Cerebellar nuclear complex (tissue), 1 donor: ENCODE results near the gene C6orf47.

ENCODE experiments used
- DNase-seq, 2 experiments: peaks; one replicate each; lab custom pipeline; 2025; lab: John Stamatoyannopoulos, UW

C6orf47 gene

DNA sequence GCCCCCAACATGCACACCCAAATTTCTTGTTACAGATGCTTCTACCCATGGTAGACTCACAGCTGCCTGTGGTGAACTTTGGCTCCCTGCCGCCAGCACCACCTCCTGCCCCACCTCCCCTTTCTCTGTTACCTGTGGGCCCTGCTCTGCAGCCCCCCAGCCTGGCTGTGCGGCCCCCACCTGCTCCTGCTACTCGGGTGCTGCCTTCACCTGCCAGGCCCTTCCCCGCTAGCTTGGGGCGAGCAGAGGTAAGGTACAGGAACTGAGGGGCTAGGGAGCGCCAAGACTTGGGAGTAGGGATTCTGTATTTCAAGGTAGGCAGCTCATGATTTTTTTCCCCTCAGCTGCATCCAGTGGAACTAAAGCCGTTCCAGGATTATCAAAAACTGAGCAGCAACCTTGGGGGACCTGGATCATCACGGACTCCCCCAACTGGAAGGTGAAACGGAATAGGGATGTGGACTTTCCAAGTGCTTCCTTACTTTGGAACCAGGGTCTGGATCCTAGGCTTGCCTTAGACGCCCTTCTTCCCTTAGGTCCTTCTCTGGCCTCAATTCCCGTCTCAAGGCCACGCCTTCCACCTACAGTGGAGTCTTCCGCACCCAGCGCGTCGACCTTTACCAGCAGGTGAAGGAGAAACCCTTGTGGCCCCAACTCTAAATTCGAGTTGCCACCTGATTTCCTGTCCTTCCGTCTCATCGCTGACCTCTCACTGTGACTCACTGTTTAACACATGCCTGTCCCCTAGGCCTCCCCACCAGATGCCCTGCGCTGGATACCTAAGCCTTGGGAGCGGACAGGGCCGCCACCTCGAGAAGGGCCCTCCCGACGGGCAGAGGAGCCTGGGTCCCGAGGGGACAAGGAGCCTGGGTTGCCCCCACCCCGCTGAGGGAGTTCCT lies 23.6 kb downstream of the C6orf47 start:
- DNase-seq: no peak

DNA sequence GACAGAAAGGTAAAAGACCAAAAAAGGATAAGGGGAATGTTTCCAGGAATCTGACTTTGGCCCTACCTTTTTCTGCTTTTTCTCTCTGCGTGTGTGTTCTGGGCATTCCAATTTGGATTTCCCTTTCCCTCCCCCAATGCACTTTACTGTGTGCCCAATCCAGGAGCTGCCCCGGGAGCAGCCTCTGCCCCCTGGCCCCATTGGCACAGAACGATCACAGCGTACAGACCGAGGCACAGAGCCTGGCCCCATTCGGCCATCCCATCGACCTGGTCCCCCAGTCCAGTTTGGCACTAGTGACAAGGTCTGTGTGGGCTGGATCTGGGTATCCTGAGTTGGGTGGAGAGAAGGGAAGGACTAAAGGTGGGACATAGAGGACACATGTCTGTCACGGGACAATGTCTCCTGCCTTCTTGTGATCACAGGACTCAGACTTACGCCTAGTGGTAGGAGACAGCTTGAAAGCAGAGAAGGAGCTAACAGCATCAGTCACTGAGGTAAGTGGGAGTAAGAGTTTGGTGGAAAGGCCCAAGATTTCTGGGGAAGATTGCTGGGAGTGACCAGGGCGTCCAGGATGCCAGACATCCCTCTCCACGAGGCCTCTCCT lies 25.5 kb downstream of the C6orf47 start:
- no peak for DNase-seq

DNA sequence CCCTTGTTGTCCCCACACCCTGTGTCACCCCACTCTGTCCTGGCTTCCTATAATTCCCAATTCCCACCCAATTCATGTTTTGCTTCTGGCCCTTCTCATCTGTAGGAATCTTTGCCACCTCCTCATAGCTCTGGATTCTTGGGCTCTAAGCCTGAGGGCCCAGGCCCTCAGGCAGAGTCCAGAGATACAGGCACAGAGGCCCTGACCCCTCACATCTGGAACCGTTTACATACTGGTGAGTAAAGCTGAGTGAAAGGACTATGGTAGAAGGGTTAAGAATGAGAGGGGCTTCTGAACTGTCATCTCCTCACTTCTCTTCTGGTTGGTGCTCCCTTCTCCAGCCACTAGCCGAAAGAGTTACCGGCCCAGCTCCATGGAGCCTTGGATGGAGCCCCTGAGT lies 26.4 kb downstream of the C6orf47 start:
- DNase-seq: no peak

DNA sequence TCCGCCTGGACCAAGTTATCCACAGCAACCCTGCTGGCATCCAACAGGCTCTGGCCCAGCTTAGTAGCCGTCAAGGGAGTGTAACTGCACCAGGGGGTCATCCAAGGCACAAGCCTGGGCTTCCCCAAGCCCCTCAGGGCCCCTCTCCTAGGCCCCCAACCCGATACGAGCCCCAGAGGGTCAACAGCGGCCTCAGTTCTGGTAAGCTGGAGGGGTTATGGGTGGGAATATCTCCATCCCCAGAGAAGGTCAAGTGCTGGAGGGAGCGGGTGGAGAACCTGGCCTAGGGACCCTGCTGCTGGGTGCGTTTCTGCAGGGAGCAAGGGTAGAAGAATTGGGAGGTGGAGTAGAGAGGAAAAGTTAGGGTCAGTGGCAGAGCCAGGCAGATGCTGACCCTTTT lies 27.1 kb downstream of the C6orf47 start:
- DNase-seq: no peak

DNA sequence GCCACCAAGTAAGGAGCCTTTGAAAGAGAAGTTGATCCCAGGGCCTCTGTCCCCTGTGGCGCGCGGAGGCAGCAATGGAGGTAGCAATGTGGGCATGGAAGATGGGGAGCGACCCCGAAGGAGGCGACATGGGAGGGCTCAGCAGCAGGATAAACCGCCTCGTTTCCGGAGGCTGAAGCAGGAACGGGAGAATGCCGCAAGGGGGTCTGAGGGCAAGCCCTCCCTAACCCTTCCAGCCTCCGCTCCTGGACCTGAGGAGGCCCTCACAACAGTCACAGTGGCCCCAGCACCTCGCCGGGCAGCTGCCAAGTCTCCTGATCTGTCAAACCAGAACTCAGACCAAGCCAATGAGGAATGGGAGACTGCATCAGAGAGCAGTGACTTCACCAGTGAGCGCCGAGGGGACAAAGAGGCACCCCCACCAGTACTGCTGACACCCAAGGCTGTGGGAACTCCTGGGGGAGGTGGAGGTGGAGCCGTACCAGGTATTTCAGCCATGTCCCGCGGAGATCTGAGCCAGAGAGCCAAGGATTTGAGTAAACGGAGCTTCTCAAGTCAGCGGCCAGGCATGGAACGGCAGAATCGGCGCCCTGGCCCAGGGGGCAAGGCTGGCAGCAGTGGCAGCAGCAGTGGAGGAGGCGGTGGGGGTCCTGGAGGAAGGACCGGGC lies 28.2 kb downstream of the C6orf47 start:
- DNase-seq: no peak

DNA sequence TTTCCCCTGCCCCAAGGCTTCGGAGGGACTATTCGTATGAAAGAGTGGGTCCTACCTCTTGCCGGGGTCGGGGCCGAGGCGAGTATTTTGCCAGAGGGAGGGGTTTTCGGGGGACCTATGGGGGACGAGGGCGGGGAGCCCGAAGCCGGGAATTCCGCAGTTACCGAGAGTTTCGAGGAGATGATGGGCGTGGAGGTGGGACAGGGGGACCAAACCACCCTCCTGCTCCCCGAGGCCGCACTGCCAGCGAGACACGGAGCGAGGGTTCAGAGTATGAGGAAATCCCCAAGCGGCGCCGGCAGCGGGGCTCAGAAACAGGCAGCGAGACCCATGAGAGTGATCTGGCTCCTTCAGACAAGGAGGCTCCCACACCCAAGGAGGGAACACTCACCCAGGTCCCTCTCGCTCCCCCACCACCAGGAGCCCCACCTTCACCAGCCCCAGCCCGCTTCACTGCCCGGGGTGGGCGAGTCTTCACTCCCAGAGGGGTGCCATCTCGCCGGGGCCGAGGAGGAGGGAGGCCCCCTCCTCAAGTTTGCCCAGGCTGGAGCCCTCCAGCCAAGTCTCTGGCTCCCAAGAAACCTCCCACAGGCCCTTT lies 28.8 kb downstream of the C6orf47 start:
- DNase-seq: no peak

DNA sequence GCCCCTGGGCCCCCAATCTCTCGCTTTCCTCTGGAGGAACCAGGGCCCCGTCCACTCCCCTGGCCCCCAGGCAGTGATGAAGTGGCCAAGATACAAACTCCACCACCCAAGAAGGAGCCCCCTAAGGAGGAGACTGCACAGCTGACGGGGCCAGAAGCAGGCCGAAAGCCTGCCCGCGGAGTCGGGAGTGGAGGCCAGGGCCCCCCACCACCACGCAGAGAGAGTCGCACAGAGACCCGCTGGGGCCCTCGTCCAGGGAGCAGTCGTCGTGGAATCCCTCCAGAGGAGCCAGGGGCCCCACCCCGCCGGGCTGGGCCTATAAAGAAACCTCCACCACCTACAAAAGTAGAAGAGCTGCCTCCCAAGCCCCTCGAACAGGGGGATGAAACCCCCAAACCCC lies 29.4 kb downstream of the C6orf47 start:
- DNase-seq: no peak

DNA sequence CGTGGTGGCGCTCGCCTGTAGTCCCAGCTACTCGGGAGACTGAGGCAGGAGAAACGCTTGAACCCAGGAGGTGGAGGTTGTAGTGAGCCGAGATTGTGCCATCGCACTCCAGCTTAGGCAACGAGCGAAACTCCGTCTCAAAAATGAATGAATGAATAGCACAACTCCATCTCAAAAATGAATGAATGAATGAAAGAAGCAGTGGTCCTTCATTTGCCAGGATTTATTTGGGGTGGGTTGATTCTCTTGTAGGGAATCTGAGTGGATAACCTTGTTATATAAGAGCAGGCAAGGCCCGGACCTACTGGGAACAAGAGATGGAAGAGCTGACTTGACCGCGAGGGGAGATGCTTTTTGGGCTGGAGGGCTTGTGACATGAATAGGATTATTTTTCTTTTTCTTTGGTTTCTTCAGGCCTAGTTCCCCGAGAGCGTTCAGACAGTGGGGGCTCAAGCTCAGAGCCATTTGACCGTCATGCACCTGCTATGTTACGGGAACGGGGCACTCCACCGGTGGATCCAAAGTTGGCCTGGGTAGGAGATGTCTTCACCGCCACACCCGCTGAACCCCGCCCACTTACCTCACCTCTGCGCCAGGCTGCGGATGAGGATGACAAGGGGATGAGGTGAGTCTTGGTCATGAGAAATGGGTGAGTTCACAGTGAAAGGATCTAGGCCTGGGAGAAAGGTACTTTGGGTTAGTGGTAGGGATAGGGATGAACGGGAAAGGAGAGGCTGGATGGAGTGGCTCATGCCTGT lies 30.2 kb downstream of the C6orf47 start:
- DNase-seq: no peak

DNA sequence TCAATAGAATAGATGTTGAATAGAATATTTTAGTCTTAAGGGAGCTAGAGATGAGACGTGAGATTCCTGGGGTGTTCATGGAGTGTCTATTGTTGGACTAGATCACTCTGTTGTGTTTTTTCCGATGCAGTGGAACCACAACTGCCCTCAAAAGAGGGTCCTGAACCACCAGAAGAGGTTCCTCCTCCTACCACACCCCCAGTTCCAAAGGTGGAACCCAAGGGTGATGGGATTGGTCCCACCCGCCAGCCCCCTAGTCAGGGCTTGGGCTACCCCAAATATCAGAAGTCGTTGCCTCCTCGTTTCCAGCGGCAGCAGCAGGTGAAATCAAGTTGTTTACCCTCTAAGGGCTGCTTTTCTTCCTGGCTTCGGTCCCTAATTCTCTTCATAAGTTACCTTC lies 31.6 kb downstream of the C6orf47 start:
- DNase-seq: no peak

DNA sequence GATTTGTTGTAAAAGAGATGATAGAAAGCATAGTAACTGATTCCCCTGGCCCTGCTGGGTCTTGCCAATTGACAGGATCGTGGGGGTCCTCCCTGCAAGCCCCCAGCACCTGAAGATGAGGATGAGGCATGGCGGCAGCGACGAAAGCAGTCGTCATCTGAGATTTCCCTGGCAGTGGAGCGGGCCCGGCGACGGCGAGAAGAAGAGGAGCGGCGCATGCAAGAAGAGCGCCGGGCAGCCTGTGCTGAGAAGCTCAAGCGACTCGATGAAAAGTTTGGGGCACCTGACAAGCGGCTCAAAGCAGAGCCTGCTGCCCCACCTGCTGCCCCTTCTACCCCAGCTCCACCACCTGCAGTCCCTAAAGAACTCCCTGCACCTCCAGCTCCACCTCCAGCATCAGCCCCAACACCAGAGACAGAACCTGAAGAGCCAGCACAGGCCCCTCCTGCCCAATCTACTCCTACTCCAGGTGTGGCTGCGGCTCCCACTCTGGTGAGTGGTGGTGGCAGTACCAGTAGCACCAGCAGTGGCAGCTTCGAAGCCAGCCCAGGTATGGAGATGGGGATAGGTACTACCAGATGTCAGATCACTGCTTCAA lies 32.8 kb downstream of the C6orf47 start:
- no peak for DNase-seq

DNA sequence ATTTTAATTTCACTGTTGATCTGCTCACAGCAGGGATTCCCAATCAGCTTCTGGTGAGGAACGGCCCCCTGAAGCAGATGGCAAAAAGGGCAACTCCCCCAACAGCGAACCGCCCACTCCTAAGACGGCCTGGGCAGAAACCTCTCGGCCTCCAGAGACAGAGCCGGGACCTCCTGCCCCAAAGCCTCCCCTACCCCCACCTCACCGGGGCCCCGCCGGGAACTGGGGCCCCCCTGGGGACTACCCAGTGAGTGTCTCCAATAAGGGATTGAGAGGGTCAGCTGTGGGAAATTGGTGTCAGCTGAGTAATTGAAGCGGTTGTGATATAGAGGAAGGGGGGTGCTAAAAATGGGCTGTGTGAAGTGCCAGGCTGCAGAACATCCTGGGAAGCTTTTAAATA lies 33.6 kb downstream of the C6orf47 start:
- DNase-seq: no peak

DNA sequence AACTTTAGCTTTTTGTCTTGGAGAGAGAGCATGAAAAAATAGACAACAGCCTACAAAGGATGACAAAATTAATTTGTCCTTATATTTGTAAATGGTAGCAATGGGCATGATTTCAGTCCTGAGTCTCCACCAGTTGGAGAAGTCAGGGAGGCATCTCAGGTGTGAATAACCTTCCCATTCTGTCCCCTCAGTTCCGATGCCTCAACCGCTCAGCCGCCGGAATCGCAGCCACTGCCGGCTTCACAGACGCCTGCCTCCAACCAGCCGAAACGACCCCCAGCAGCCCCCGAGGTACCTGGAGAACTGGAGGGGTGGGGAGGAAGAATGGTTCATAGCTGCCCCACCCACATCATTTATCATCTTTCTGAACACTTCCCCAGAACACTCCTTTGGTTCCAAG lies 36.5 kb downstream of the C6orf47 start:
- no peak for DNase-seq

DNA sequence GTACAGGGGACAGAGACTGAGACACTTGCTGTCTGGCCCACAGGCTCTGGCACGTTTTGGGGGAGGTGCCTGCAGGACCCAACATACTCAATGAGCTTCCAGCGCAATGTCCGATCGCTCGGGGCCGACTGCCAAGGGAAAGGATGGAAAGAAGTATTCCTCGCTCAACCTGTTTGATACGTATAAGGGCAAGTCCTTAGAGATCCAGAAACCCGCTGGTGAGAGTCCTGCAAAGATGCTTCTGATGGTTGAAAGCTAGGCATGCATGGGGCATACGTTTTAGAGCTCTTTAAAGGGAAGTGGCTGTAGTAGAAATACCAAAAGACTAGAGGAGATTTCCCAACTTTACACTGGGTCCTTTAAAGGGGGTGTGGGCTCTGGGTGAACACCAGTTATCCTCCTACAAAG lies 37.9 kb downstream of the C6orf47 start:
- no peak for DNase-seq

DNA sequence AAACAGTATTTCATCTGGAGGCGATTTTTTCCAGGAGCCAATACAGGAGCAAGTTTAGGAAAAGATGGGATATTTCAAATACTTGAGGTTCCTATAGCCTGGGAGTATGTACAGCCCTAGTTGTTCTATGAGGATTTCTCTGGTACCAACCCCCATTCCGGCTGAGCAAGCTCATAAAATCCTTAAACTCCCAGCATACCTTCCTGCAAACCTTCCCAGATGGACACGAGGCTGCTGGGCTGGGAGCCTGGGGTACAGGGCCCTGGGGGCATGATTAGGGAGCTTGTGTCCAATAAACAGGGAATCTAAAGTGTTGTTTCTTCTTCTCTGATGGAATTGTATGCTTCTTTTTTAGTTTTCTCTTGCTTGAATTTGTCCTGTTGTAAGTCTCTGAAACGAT lies 38.6 kb downstream of the C6orf47 start:
- DNase-seq: no peak

DNA sequence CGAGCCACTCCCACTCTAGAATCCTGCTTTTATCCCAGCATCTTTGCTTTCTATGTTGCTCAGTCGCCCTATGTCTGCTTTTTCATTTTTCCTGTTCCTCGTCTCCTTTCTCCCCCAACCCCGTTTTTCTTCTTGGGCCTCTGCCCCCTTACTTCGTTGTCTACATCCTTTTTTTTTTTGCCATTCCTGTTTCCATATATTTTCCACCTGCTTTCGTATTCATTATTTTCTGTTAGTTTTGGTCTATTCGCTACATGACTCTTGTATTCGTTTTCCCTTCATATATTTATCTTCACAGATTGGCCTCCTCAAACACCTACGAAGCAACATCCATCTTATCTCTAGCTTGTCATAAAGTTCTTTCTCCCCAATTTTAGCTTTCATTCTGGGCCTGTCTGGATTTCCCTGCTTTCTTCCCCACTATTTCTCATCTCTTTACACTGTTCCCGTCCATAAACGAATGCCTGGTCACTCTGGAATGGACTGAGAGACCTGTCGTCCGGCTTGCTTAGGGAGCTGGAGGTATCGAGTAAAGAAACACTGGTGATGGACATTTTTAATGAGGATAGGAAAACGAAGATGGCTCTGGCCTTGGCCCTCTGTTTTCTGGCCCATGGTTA lies 39.1 kb downstream of the C6orf47 start:
- peak in 1 of 2 experiments; percentile 3 for DNase-seq

DNA sequence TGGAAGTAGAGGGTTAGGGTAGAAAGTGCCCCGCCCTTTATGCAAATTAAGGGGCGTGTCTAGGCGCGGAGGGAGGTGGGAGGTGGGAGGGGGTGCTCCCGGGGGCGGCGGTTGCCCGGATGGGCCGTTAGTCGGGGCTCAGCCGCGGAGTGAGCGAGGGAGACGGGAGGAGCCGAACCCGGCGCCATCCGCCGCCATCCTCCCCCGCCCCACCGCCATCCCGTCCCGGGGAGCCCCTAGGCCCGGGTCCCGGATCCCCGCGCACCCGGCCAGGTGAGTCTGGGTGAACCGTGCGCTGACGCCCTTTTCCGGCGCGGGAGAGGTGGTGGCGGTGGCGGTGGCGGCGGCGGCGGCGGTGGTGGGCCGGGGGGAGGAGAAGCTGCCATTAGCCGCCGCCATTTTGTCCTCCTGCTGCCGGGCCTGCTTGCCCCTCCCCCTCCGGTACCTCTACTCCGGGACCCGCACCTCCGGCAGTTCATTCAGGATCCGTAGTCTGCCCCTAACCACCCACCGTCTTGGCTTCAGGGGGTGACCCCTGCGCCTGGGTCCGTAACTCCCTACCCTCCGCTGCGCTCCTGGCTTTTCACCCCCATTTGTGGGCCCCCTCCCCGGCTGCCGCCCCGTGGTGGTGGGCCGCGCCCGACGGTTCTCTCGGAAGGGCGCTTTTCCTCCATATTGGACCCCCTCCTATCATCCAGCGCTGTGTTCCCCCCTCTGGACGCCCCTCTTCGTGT lies 39.8 kb downstream of the C6orf47 start, which contains the start of gene PRRC2A:
PRRC2A (plus strand) TSS at position 130 of the 734 bp plus-strand sequence. CDS start 2,075 bp downstream, outside the sequence.
- no peak for DNase-seq

DNA sequence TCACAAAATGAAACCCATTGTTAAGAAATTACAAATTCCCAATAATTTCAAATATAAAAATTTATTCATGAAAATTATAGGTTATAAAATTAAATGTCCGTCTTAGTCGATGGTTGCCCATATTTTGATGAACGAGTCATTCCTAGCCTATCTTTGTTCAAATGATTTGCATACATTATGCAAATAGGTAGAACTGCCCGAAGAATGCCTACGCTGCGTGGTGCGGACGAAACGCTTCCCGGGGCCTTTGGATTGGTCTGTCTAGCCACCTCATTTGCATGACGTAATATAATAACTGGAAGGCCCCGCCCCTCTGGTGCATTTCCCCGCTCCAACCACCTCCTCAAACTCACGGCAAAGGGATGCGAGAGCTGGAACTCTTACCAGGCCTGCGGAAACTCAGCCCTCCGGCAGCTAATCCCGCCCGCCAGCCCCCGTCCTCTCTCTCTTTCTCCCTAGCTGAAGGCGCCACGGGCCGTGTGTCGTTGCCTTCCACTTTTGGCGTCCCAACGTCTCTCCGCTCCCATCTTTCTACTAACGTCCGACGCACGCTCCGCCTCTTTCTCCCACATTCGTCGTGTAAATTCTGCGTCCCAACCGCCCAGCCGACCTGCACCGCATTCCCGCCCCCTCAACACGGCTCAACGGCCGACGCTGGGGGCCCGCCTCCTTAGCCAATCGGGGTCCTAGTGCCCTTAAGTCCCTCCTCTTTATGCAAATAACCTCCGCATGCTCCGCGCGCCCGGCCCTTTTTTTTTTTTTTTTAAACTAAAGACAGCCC lies 40.6 kb downstream of the C6orf47 start:
- peak; percentile 98 for DNase-seq

DNA sequence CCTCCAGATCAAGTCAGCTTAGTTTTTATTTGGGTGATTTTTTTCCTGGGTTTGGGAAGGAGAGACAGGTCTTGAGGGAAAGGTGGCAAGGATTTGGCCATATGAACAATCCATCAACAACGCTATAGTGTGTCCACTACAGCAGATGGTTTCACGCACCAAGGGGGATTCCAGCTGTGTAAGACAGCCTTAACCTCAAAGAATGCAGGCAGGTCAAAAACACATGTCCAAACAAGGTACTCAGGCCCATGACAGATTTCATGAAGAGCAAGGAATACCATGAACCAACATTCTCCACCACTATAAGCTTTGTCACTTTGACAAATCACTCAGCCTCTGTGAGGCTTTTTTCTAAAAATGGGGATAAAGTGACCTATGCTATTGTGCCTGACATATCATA lies 43.6 kb downstream of the C6orf47 start:
- DNase-seq: no peak

DNA sequence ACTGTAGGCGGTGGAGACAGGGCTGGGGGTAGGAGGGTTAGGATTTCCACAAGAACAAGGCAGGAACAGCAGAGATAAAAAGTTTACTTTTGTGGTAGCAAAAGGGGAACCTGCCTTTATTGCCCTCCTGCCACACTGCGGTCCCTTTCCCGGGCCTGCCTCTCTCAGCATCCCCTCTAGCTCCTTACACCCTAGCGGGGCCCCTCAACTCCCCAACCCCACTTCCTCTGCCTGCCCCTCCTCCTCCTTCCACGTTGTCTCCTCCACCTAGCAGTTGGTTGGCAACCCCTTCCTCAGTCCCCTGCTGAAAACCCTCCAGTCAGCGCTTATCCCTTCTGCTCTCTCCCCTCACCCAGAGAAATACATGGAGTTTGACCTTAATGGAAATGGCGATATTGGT lies 44.8 kb downstream of the C6orf47 start:
- DNase-seq: no peak
